Inferior parietal cortex (tissue), 1 donor: ENCODE data around the gene LRRIQ3.
"Not testable (repeated sequence)": the region's sequence is repeated elsewhere in the genome, so short reads cannot be mapped to it uniquely, and the experiment has no call there.

ENCODE experiments used
- DNase-seq: peaks from one replicate; pipeline ENCODE4 v3.0.0-alpha.2; 2016; ENCODE audit errors: extremely low spot score

LRRIQ3 gene

GRCh38 chr1:74197657-74198552, at the start of gene LRRIQ3, which contains the start of gene FPGT:
TSS of gene LRRIQ3 (minus strand) at chr1:74198176. CDS start at chr1:74183684, 14,492 bp downstream.
TSS of gene FPGT (plus strand) at chr1:74198242. CDS start at chr1:74198279, 37 bp downstream.
- peak; percentile 92 for DNase-seq

GRCh38 chr1:74246315-74246714, 48.3 kb upstream of the LRRIQ3 start:
- DNase-seq = no peak

GRCh38 chr1:74245168-74245772, 47.3 kb upstream of the LRRIQ3 start:
- DNase-seq = no peak

- no peak for DNase-seq
These were observed 39.8 kb upstream of the LRRIQ3 start for GRCh38 chr1:74237787-74238186.

- no peak for DNase-seq
These were observed 39.1 kb upstream of the LRRIQ3 start for GRCh38 chr1:74237035-74237434.

- DNase-seq = no peak
These were observed 38.5 kb upstream of the LRRIQ3 start for GRCh38 chr1:74236440-74236839.

GRCh38 chr1:74235153-74235552, 37.2 kb upstream of the LRRIQ3 start, which contains the start of gene TNNI3K:
TSS of gene TNNI3K (plus strand) at chr1:74235387. CDS start at chr1:74235452, 65 bp downstream.
- no peak for DNase-seq

- no peak for DNase-seq
These were observed 25.5 kb upstream of the LRRIQ3 start for GRCh38 chr1:74223453-74223852.

GRCh38 chr1:74222701-74223100, 24.7 kb upstream of the LRRIQ3 start:
- no peak for DNase-seq

- DNase-seq = no peak
These were observed 17.3 kb upstream of the LRRIQ3 start for GRCh38 chr1:74215229-74215628.

GRCh38 chr1:74205266-74205665, 7.3 kb upstream of the LRRIQ3 start:
- no peak for DNase-seq

GRCh38 chr1:74199504-74199903, 1.5 kb upstream of the LRRIQ3 start:
- DNase-seq = no peak

GRCh38 chr1:74197255-74197654, 721 bp downstream of the LRRIQ3 start:
- DNase-seq = no peak

- no peak for DNase-seq
These were observed 2.6 kb downstream of the LRRIQ3 start for GRCh38 chr1:74195339-74195738.

GRCh38 chr1:74193908-74194307, 4.1 kb downstream of the LRRIQ3 start:
- no peak for DNase-seq

- no peak for DNase-seq
These were observed 17.5 kb downstream of the LRRIQ3 start for GRCh38 chr1:74180490-74180889.

GRCh38 chr1:74174423-74174822, 23.6 kb downstream of the LRRIQ3 start:
- DNase-seq = not testable (repeated sequence)

GRCh38 chr1:74162333-74162732, 35.6 kb downstream of the LRRIQ3 start:
- no peak for DNase-seq

GRCh38 chr1:74161497-74161896, 36.5 kb downstream of the LRRIQ3 start:
- DNase-seq = no peak

- DNase-seq = no peak
These were observed 37.9 kb downstream of the LRRIQ3 start for GRCh38 chr1:74160046-74160445.

GRCh38 chr1:74145086-74145485, 52.9 kb downstream of the LRRIQ3 start:
- no peak for DNase-seq

GRCh38 chr1:74117370-74117769, 80.6 kb downstream of the LRRIQ3 start:
- not testable (repeated sequence) for DNase-seq

GRCh38 chr1:74113333-74113732, 84.6 kb downstream of the LRRIQ3 start:
- DNase-seq = no peak
